C4-2B (cell line): ENCODE data around the gene AGTRAP.

ENCODE experiments used
- H3K27ac ChIP-seq: fragments of 450-650 bp; 2 replicates; pipeline ENCODE4 v1.5.1; 2017
- ZFX ChIP-seq: fragments of 450-650 bp; IDR thresholded peaks from 2 replicates; pipeline ENCODE4 v1.6.1; 2017
- TF ChIP-seq, protein P1 (sequence below): fragments of 450-650 bp; conservative IDR thresholded peaks from 2 replicates; pipeline ENCODE4 v1.5.1; 2017; ENCODE audit warnings: mild to moderate bottlenecking

The AGTRAP gene, protein sequence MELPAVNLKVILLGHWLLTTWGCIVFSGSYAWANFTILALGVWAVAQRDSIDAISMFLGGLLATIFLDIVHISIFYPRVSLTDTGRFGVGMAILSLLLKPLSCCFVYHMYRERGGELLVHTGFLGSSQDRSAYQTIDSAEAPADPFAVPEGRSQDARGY

DNA sequence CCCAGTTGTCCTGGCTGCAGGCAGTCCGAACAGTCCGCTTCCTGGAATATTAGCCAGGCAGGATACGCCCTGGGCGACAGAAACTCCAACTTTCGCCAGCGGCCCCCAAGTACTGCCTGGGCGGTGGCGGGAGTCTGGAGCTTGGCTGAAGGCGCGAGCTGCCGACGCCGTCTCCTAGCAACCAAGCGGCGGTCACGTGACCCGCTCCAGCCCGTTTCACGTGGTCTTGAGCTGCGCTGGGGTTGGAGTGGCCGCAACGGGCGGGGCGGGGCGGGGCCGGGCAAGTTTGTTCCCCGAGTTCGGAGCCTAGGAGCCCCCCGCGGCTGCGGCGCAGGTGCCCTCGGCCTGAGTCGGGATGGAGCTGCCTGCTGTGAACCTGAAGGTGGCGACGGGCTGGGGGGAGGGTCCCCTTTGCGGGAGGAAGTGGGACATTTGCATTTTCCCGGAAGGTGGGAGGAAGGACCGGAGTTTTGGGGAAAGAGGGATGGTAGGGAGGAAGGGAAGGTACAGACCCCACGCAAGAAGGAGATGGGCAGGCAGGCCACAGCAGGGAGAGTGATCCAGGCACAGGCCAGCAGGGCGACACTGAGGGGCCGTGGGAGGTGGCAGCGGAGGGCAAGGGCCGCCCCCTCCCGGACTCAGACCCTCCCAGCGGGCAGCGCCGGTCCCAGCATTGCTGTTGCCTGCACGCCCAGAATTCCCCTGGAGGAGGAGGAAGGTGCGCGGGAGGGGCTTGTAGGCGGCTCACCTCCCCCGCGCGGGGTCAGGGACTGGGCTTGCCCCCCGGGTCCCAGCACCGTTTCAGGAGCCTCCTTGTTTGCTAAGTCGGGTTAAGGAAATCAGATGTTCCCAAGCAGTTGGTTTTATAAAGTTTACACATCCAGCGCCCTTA is at the start of gene AGTRAP:
TSS of gene AGTRAP (plus strand) at position 283 of the 892 bp plus-strand sequence. CDS start at position 356, 73 bp downstream.
- TF ChIP-seq, protein P1, sequence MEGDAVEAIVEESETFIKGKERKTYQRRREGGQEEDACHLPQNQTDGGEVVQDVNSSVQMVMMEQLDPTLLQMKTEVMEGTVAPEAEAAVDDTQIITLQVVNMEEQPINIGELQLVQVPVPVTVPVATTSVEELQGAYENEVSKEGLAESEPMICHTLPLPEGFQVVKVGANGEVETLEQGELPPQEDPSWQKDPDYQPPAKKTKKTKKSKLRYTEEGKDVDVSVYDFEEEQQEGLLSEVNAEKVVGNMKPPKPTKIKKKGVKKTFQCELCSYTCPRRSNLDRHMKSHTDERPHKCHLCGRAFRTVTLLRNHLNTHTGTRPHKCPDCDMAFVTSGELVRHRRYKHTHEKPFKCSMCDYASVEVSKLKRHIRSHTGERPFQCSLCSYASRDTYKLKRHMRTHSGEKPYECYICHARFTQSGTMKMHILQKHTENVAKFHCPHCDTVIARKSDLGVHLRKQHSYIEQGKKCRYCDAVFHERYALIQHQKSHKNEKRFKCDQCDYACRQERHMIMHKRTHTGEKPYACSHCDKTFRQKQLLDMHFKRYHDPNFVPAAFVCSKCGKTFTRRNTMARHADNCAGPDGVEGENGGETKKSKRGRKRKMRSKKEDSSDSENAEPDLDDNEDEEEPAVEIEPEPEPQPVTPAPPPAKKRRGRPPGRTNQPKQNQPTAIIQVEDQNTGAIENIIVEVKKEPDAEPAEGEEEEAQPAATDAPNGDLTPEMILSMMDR, result no peak
- no peak for TF ChIP-seq ZFX
- peak within 1 kb of the TSS; percentile 99 for H3K27ac ChIP-seq

DNA sequence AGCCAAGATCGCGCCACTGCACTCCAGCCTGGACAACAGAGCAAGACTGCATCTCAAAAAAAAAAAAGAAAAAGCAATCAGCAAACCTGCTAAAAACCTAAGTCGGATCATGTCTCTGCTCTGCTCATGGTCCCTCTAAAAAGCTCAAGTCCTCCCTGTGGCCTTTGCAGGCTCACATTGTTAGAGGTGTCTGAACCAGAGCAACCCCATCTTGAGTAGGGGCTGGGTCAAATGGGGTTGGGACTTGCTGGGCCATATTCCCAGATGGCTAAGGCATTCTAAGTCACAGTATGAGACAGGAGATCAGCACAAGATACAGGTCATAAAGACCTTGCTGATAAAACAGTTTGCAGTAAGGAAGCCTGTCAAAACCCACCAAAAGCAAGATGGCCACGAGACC is 47.4 kb upstream of the AGTRAP start:
- no peak overlapping the region for H3K27ac ChIP-seq
- TF ChIP-seq ZFX, result no peak
- TF ChIP-seq, protein P1, result no peak

DNA sequence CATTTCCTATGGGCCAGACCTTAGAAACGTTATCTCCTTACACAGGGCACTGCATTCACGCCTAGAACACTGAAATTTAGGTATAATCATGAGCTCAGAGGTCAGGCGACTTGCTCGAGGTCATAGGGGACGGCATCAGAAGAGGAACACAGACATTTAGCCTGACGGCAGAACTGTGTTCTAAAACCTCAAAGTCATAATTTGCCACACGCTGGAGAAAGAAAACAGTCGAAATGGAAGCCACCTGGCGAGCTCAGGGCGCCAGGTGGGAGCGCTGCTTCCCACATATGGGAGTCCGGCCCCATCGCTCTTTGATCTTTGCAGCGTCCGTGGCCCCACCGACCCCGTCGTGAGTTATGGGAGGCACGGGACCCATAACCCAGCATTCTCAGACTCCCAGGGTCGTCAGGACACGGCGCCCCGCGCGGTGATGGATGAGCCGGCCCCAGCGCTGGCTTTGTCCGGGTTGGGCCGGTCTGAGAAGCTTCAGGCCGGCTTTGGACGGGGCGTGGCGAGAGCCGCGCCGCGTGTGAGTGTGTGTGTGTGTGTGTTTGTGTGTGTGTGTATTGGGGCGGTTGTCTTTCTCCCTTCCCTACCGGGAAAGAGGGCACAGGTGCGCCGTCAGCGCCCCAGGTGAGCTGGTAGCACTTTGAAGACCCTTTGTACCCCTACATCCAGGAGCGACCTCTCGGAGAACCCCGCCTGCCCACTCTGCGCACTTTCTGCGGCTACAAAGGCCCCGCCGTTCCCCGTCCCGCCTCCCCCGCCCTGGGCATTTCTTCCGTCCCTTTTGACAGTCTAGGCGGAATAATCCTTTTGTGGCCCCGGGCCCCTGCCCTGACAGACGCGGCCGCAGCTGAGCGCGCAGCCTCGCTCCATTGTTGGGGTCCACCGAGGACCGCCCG is 45.3 kb upstream of the AGTRAP start:
- TF ChIP-seq, protein P1, result no peak
- TF ChIP-seq ZFX, result no peak

DNA sequence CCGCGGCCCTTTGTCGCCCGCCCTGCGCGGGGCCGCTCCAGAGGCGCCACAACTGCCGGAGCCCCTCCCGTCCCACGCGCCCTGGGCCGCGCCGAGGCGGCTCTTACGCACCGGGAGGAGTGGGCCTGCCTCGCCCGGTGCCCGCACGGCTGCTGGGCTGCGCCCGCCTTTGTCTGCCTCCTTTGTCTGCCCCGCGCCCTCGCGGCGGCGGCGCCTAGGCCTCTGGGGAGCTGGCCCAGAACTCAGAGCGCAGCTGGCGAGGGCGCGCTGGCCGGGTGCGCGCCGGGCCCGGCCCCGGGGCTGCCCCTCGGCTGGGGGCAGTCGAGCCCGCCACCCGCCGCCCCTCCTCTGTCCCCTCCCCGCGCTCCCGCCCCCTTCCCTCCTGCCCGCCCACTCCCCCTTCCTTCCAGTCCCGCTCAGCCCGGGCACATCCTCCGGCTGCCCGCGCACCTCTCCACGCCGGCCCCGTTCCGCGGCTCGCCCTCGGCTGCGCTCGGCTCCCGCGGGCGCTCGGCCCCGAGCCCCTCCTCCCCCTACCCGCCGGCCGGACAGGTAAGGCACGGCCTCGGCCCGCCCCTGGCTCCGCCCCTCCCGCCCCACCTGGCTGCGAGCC is 44.5 kb upstream of the AGTRAP start, which contains the start of gene DRAXIN:
TSS of gene DRAXIN (plus strand) at position 409 of the 613 bp plus-strand sequence. CDS start 14,549 bp downstream, outside the sequence.
- no peak for TF ChIP-seq ZFX
- TF ChIP-seq, protein P1, result no peak

More for the DNA sequence above, 45.3 kb upstream of the AGTRAP start:
- H3K27ac ChIP-seq, result no peak overlapping the region

DNA sequence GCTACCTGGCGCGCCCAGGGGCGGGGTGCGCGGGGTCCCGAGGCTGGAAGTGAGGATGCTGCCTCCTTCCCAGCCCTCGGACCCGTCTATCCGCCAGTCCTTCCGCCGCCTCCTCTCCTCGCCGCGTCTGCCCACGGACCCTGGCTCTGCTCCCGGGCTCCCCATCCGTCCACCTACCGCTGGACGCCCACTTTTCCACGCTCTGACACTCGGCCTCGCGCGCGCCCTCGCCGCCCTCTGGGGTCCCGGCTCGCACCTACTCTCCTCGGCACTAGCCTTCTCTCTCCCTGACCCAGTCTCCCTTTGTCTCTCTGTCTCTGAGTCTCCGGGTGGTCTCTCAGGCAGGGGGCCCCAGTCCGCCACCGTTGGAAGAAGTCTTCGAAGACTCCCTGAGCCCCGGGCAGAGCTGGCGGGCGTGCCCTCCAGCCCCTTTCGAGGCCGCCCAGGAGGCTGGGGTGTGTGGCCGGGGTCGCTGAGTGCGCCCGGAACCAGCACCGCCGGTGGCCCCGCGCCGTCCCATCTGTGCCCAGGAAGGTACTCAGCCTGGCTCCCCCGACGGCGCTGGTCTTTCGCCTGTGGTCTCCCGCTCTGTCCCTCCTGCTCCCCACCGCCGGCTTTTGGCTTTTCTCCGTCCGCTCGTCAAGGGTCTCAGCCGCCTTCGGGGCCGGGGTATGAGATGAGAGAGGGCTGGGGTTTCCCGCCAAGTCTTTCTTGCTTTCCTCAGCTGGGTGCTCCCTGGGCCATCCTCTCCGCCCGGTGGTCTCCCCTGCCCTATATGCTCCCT is 43.8 kb upstream of the AGTRAP start:
- H3K27ac ChIP-seq, result no peak overlapping the region

More for the DNA sequence above, 44.5 kb upstream of the AGTRAP start, which contains the start of gene DRAXIN:
- H3K27ac ChIP-seq, result no peak within 1 kb of the TSS

More for the DNA sequence above, 43.8 kb upstream of the AGTRAP start:
- no peak for TF ChIP-seq ZFX
- TF ChIP-seq, protein P1, result no peak
